Measurements from ENCODE around the gene IRAK2. TPM values are rescaled to one million over a fixed set of nuclear protein-coding genes. Genes with fewer than 3 reads are reported as not detected.
"Not testable (repeated sequence)": the region's sequence is repeated elsewhere in the genome, so short reads cannot be mapped to it uniquely, and the experiment has no call there.

IRAK2 gene
- total RNA-seq, 2 donors from 2014 or later: 0.99 to 3.9 TPM

DNA sequence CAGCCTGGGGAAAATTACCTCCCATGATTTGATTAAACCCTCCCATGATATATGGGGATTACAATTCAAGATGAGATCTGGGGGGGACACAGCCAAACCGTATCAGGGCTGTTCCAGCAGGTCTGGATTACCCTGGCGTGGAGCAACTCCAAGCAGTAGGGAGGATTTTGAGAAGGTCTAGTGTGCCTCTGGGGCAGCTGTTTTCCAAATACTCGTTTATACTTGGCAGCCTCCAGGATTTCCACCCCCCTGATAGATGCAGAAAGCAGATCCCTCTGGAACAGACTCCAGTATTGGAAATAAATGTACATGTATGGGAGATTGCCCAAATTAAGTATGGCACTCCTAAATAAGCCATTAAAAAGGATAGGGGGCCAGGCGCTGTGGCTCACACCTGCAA, 7.7 kb upstream of the IRAK2 start:
- Histone ChIP-seq H3K4me3 (no peak overlapping the region), H3K9me3 (no peaks in the 10 kb centered on the region), H3K4me1 (no peaks in the 10 kb centered on the region), H3K36me3 (replicated peaks in 1 of 2; ENCODE audit: insufficient read depth in 1 of 2, low read depth in 2 of 2) (peaks cover 4 to 6% of the 10 kb centered on the region in 2 donors), H3K27me3 (no peaks in the 10 kb centered on the region), H3K27ac (no peak overlapping the region)
- WGBS, 2 donors: 67 to 77% methylated on average over 4 of the region's 4 CpGs
- intact Hi-C loops (cut with DNase I): no loop called here
- TF ChIP-seq CTCF (IDR thresholded peaks at IDR 0.05): no peak
- no peak for TF ChIP-seq POLR2A (IDR thresholded peaks at IDR 0.05)
- no peak for DNase-seq
- ATAC-seq: no peak

DNA sequence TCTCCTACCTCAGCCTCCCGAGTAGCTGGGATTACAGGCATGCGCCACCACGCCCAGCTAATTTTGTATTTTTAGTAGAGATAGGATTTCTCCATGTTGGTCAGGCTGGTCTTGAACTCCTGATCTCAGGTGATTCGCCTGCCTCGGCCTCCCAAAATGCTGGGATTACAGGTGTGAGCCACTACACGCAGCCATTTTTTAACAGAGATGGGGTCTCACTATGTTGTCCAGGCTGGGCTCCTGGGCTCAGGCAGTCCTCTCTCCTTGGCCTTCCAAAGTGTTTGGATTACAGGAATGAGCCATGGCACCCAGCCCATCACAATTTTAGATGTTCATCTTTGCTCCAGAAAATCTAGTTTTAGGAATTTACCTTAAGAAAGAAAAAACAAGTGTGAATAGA, 6.2 kb upstream of the IRAK2 start:
- H3K9me3 ChIP-seq; H3K4me3 ChIP-seq; H3K36me3 ChIP-seq (replicated peaks in 1 of 2; ENCODE audit: insufficient read depth in 1 of 2, low read depth in 2 of 2); H3K27ac ChIP-seq; ATAC-seq; DNase-seq; intact Hi-C loops (cut with DNase I); H3K4me1 ChIP-seq; H3K27me3 ChIP-seq: not testable (repeated sequence)
- 92% methylated on average over 4 to 6 of the region's 6 CpGs for WGBS, 2 donors

DNA sequence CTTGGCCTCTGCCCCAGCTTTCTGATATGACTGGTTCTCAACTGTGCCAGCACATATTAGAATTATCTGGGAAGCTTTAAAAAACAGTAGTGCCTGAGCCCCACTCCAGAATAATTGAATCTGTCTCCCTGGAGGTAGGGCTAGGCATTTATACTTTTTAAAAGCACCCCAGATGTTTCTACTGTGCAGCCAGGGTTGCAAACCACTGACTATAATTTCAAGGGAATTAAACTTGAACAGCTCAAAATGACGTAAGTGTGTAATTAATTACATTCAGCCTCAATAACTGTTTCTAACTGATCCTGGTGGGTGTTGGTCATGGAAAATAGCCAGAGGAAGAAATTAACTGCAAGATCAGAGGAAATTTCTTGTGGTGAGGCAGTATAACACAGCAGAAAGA, 4.4 kb upstream of the IRAK2 start:
- Histone ChIP-seq H3K4me3 (no peak overlapping the region), H3K9me3 (no peaks in the 10 kb centered on the region), H3K27me3 (no peaks in the 10 kb centered on the region), H3K36me3 (replicated peaks in 1 of 2; ENCODE audit: insufficient read depth in 1 of 2, low read depth in 2 of 2) (no peaks in the 10 kb centered on the region), H3K4me1 (peaks cover 9% of the 10 kb centered on the region), H3K27ac (no peak overlapping the region)
- 57 to 65% methylated on average over 1 of the region's 1 CpG for WGBS, 2 donors
- intact Hi-C loops (cut with DNase I): loop anchor here (10.0 kb wide), 1 partner anchor 64 kb away; no protein-coding TSS in a partner anchor
- TF ChIP-seq POLR2A (IDR thresholded peaks at IDR 0.05) (no peak), CTCF (IDR thresholded peaks at IDR 0.05) (no peak)
- no peak for DNase-seq
- ATAC-seq: no peak

- WGBS, 2 donors: 64 to 85% methylated on average over 6 of the region's 6 CpGs
These were observed 3.8 kb upstream of the IRAK2 start for GRCh38 chr3:10160925-10161324.

DNA sequence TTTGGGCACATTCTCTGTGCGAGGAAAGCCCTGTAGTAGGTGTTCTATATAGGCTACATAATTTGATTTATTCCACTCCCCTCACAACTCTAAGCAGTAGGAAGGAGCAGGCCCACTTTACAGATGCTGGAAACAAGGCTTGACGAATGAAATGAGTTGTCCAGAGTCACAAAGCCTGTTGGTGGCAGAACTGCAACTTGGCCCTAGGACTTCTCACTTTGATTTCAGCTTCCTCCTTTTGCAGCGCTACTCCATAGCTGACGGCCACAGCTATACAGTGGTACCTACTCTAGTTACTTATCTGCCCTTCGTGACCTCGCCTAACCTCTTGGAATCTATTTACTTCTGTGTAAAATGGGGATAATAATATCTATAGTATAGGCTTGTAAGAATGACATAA, 2.5 kb upstream of the IRAK2 start:
- intact Hi-C loops (cut with DNase I): loop anchor here (10.0 kb wide), 1 partner anchor 63 kb away; no protein-coding TSS in a partner anchor
- Histone ChIP-seq H3K27ac (no peak overlapping the region), H3K36me3 (replicated peaks in 1 of 2; ENCODE audit: insufficient read depth in 1 of 2, low read depth in 2 of 2) (no peaks in the 10 kb centered on the region), H3K27me3 (no peaks in the 10 kb centered on the region), H3K4me3 (no peak overlapping the region), H3K9me3 (no peaks in the 10 kb centered on the region), H3K4me1 (peaks cover 14% of the 10 kb centered on the region)
- TF ChIP-seq CTCF (IDR thresholded peaks at IDR 0.05): no peak
- DNase-seq (no peak), ATAC-seq (no peak)
- 75 to 77% methylated on average over 6 of the region's 6 CpGs for WGBS, 2 donors

More at GRCh38 chr3:10160925-10161324, 3.8 kb upstream of the IRAK2 start:
- Histone ChIP-seq H3K4me1 (peaks cover 12% of the 10 kb centered on the region), H3K27me3 (no peaks in the 10 kb centered on the region), H3K36me3 (replicated peaks in 1 of 2; ENCODE audit: insufficient read depth in 1 of 2, low read depth in 2 of 2) (no peaks in the 10 kb centered on the region), H3K9me3 (no peaks in the 10 kb centered on the region), H3K27ac (no peak overlapping the region), H3K4me3 (no peak overlapping the region)
- ATAC-seq (no peak), DNase-seq (no peak)
- no peak for TF ChIP-seq POLR2A (IDR thresholded peaks at IDR 0.05)
- TF ChIP-seq CTCF (IDR thresholded peaks at IDR 0.05): no peak
- intact Hi-C loops (cut with DNase I): loop anchor here (10.0 kb wide), 1 partner anchor 64 kb away; no protein-coding TSS in a partner anchor

DNA sequence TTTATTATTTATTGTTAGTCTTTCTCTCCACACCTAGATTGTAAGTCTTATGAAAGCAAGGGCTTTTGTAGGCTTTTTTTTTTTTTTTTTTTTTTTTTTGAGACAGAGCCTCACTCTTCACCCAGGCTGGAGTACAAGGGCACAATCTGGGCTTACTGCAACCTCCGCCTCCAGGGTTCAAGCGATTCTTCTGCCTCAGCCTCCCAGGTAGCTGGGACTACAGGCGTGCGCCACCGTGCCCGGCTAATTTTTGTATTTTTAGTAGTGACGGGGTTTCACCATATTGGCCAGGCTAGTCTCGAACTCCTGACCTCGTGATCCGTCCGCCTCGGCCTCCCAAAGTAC, 546 bp upstream of the IRAK2 start:
- ATAC-seq; H3K9me3 ChIP-seq; H3K36me3 ChIP-seq (replicated peaks in 1 of 2; ENCODE audit: insufficient read depth in 1 of 2, low read depth in 2 of 2); H3K27ac ChIP-seq; DNase-seq; H3K27me3 ChIP-seq; H3K4me3 ChIP-seq: not testable (repeated sequence)
- H3K4me1 ChIP-seq: peaks cover 14% of the 10 kb centered on the region
- intact Hi-C loops (cut with DNase I): loop anchor here (10.0 kb wide), 1 partner anchor 61 kb away; no protein-coding TSS in a partner anchor
- 66 to 67% methylated on average over 11 to 12 of the region's 12 CpGs for WGBS, 2 donors

All from body of pancreas (tissue), 4 donors.